Tibial artery (tissue), 4 donors: ENCODE measurements around the gene POR.

Source experiments
- DNase-seq, 2 donors: peaks; one replicate each; pipeline ENCODE4 v3.0.0-alpha.2; 2019
- H3K27ac ChIP-seq, 2 donors: fragments of 200-600 bp; sonication (generic) in 1 of 2; 1 replicate in 1 of 2; 2 replicates in 1 of 2; pipeline ENCODE4 v1.5.1; 2018 to 2019; ENCODE audit warnings: mild to moderate bottlenecking in 1 of 2
- H3K27me3 ChIP-seq, 2 donors: fragments of 200-600 bp; sonication (generic) in 1 of 2; one replicate each; pipeline versions ENCODE4 v1.5.1 to v1.6.0; 2016 to 2019
- H3K36me3 ChIP-seq, 3 donors: fragments of 200-600 bp; sonication (generic) in 2 of 3; one replicate each; pipeline ENCODE4 v1.5.1; 2016 to 2019; ENCODE audit warnings: mild to moderate bottlenecking in 2 of 3
- H3K4me1 ChIP-seq, 4 donors: fragments of 200-600 bp; sonication (generic) in 2 of 4; 1 replicate in 3 of 4; 2 replicates in 1 of 4; pipeline ENCODE4 v1.5.1; 2016 to 2019
- H3K4me3 ChIP-seq, 2 donors: fragments of 200-600 bp; sonication (generic) in 1 of 2; 1 replicate in 1 of 2; 2 replicates in 1 of 2; pipeline ENCODE4 v1.5.1; 2018 to 2019; ENCODE audit warnings: mild to moderate bottlenecking in 2 of 2
- H3K9me3 ChIP-seq, 3 donors: fragments of 200-600 bp; sonication (generic) in 1 of 3; one replicate each; pipeline ENCODE4 v1.5.1; 2016 to 2019
- CTCF ChIP-seq, 2 experiments: fragments of 200-600 bp in 1 of 2; fragments of 450-650 bp in 1 of 2; IDR thresholded peaks; one replicate each; pipeline ENCODE4 v1.5.1; 2017 to 2019; ENCODE audit warnings: antibody characterized with exemption in 2 of 2, mild to moderate bottlenecking in 1 of 2, moderate library complexity in 1 of 2
- intact Hi-C: fragments of 100-400 bp; cut with DNase I; formaldehyde crosslinking; loops from one replicate; pipeline ENCODE4 v1.15.0; 2023; ENCODE audit warnings: low total_unique reads

POR gene

GRCh38 chr7:75993689-75994387 lies 78.9 kb downstream of the POR start:
- Histone ChIP-seq H3K36me3 (peaks cover 0 to 12% (median 7%) of the 10 kb centered on the region in 3 donors), H3K9me3 (no peaks in the 10 kb centered on the region), H3K27me3 (no peaks in the 10 kb centered on the region), H3K4me1 (peaks cover 4 to 56% (median 38%) of the 10 kb centered on the region in 4 donors), H3K4me3 (peak overlapping the region; percentile 73 to 93), H3K27ac (peak overlapping the region; percentile 96 to 99)
- no peak for TF ChIP-seq CTCF (IDR thresholded peaks at IDR 0.05)
- intact Hi-C loops: no loop called here
- DNase-seq: peak; percentile 88 to 98

GRCh38 chr7:75994388-75995051 lies 79.6 kb downstream of the POR start, which contains the start of gene TMEM120A:
TSS of gene TMEM120A (minus strand) at chr7:75994595. CDS start at chr7:75994570, 25 bp downstream.
- Histone ChIP-seq H3K4me1 (peaks cover 4 to 50% (median 33%) of the 10 kb centered on the region in 4 donors), H3K36me3 (peaks cover 0 to 13% (median 7%) of the 10 kb centered on the region in 3 donors), H3K27ac (peak within 1 kb of the TSS; percentile 96 to 99), H3K27me3 (no peaks in the 10 kb centered on the region), H3K9me3 (no peaks in the 10 kb centered on the region), H3K4me3 (peak within 1 kb of the TSS; percentile 73 to 93)
- peak; percentile 97 to 99 for DNase-seq
- intact Hi-C loops: no loop called here
- peak in 1 of 2 experiments; percentile 23 for TF ChIP-seq CTCF (IDR thresholded peaks at IDR 0.05)

GRCh38 chr7:75995052-75995471 lies 80.1 kb downstream of the POR start:
- TF ChIP-seq CTCF (IDR thresholded peaks at IDR 0.05): no peak
- Histone ChIP-seq H3K36me3 (peaks cover 0 to 17% (median 7%) of the 10 kb centered on the region in 3 donors), H3K27ac (peak overlapping the region; percentile 96 to 99), H3K9me3 (no peaks in the 10 kb centered on the region), H3K4me1 (peaks cover 4 to 45% (median 27%) of the 10 kb centered on the region in 4 donors), H3K4me3 (peak overlapping the region; percentile 73 to 93), H3K27me3 (no peaks in the 10 kb centered on the region)
- peak in 1 of 2 donors; percentile 73 for DNase-seq
- intact Hi-C loops: no loop called here

- Histone ChIP-seq H3K27me3 (no peaks in the 10 kb centered on the region), H3K9me3 (no peaks in the 10 kb centered on the region), H3K36me3 (peaks cover 0 to 26% (median 7%) of the 10 kb centered on the region in 3 donors), H3K4me3 (no peak overlapping the region), H3K27ac (peak overlapping the region; percentile 96 to 99), H3K4me1 (peaks cover 4 to 35% (median 24%) of the 10 kb centered on the region in 4 donors)
- peak in 1 of 2 donors; percentile 59 for DNase-seq
- intact Hi-C loops: no loop called here
- no peak for TF ChIP-seq CTCF (IDR thresholded peaks at IDR 0.05)
These were observed 81.0 kb downstream of the POR start for GRCh38 chr7:75995996-75996395.

GRCh38 chr7:75996476-75996875 lies 81.5 kb downstream of the POR start:
- no peaks in the 10 kb centered on the region for H3K9me3 ChIP-seq
- no peak overlapping the region for H3K4me3 ChIP-seq
- intact Hi-C loops: no loop called here
- no peaks in the 10 kb centered on the region for H3K27me3 ChIP-seq
- no peak for TF ChIP-seq CTCF (IDR thresholded peaks at IDR 0.05)
- peaks cover 4 to 33% (median 24%) of the 10 kb centered on the region in 4 donors for H3K4me1 ChIP-seq
- DNase-seq: peak in 1 of 2 donors; percentile 51
- peaks cover 0 to 30% (median 7%) of the 10 kb centered on the region in 3 donors for H3K36me3 ChIP-seq
- no peak overlapping the region for H3K27ac ChIP-seq
